ENCODE measurements around the gene OR2A12.

DNA sequence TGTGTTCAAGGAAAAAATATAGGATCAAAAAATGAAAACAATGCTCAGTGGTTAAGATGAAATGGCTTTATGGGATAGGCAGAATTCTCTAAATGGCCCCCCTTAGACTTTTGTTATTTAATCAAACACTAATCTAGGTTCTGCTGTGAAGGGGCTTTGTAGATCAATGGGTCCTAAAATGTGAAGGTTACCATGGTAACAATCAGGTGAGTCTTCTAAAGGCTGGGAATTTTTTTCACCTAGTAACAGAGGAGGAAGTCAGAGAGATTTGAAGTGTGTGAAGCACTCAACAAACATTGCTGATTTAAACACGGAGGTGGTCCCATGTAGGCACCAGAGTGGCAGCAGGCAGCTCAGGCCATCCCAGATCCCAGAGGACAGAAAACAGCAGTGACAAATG lies 48.0 kb downstream of the OR2A12 start:
- TF ChIP-seq POLR2A (IDR thresholded peaks at IDR 0.05; ENCODE audit: low read length) (no peak), GATA1 (IDR thresholded peaks at IDR 0.05; ENCODE audit: low read depth, low read length) (no peak)

Data from erythroblast (primary cell).